PC-3 (cell line): Measurements from ENCODE around the gene RIMKLB. TPM values are rescaled to one million over a fixed set of nuclear protein-coding genes. Genes with fewer than 3 reads are reported as not detected.

ENCODE experiments used
- ATAC-seq: fragments of 200-7000 bp; cut with Tn5 transposase; 2 replicates; pipeline ENCODE4 v1.9.1; 2020; ENCODE audit warnings: mild to moderate bottlenecking, moderate library complexity
- BruUV-seq: library from RNA; stranded (reverse); fragments of 400-500 nt; replicated peaks from 2 replicates; lab custom pipeline; 2021; lab: Mats Ljungman, UMichigan
- CTCF ChIA-PET: fragments of 300-600 bp; sonication (Branson Sonifier 250); formaldehyde crosslinking; loops from one replicate; lab custom pipeline; 2022; ENCODE audit warnings: antibody characterized with exemption; lab: Charles Lee
- POLR2A ChIA-PET: fragments of 300-600 bp; sonication (Branson Sonifier 250); formaldehyde crosslinking; loops from one replicate; lab custom pipeline; 2022; ENCODE audit warnings: antibody characterized with exemption; ENCODE audit not compliant: unreplicated experiment; lab: Charles Lee
- DNase-seq: peaks from one replicate; pipeline ENCODE4 v3.0.0-alpha.2; 2015
- H2AFZ ChIP-seq: fragments of 300-600 bp; sonication (generic); 2 replicates; pipeline ENCODE4 v1.6.0; 2016; ENCODE audit warnings: antibody characterized with exemption, low read length
- H3F3A ChIP-seq: fragments of 300-600 bp; sonication (generic); one replicate; pipeline ENCODE4 v1.6.0; 2017; ENCODE audit warnings: antibody characterized with exemption, low read length, control low read depth, mild to moderate bottlenecking; ENCODE audit not compliant: unreplicated experiment
- H3K27ac ChIP-seq: fragments of 300-600 bp; sonication (generic); 2 replicates; pipeline ENCODE4 v1.5.1; 2016; ENCODE audit warnings: mild to moderate bottlenecking, low read length
- H3K27me3 ChIP-seq: fragments of 300-600 bp; sonication (generic); 2 replicates; pipeline ENCODE4 v1.6.1; 2016; ENCODE audit warnings: low read length, mixed read lengths
- H3K36me3 ChIP-seq: fragments of 300-600 bp; sonication (generic); 2 replicates; pipeline ENCODE4 v1.6.1; 2016; ENCODE audit warnings: low read depth, mixed run types, low read length, mixed read lengths
- H3K4me1 ChIP-seq: fragments of 300-600 bp; sonication (generic); 2 replicates; pipeline ENCODE4 v1.5.1; 2016; ENCODE audit warnings: low read length; ENCODE audit not compliant: insufficient read depth
- H3K4me2 ChIP-seq: fragments of 300-600 bp; sonication (generic); 2 replicates; pipeline ENCODE4 v1.6.0; 2016; ENCODE audit warnings: low read length
- H3K4me3 ChIP-seq: fragments of 300-600 bp; sonication (generic); 2 replicates; pipeline ENCODE4 v1.5.1; 2016; ENCODE audit warnings: mild to moderate bottlenecking, low read length, mixed read lengths
- H3K79me2 ChIP-seq: fragments of 300-600 bp; sonication (generic); 2 replicates; pipeline ENCODE4 v1.6.1; 2017; ENCODE audit warnings: low read length, mixed read lengths
- H3K9ac ChIP-seq: fragments of 300-600 bp; sonication (generic); 2 replicates; pipeline ENCODE4 v1.6.0; 2016; ENCODE audit warnings: mild to moderate bottlenecking, low read length
- H3K9me2 ChIP-seq: fragments of 300-600 bp; sonication (generic); replicated peaks from 2 replicates; pipeline ENCODE4 v1.6.1; 2016; ENCODE audit warnings: mixed run types, low read length, mixed read lengths
- H3K9me3 ChIP-seq: fragments of 300-600 bp; sonication (generic); 2 replicates; pipeline ENCODE4 v1.6.1; 2016; ENCODE audit warnings: low read length, mixed read lengths
- H4K20me1 ChIP-seq: fragments of 300-600 bp; sonication (generic); 2 replicates; pipeline ENCODE4 v1.6.1; 2016; ENCODE audit warnings: low read length, mixed read lengths
- EZH2 ChIP-seq: fragments of 300-600 bp; sonication (generic); IDR thresholded peaks from one replicate; pipeline ENCODE4 v1.6.1; 2017; ENCODE audit warnings: antibody characterized with exemption, mild to moderate bottlenecking, low read length; ENCODE audit not compliant: unreplicated experiment
- EZH2phosphoT487 ChIP-seq: fragments of 300-600 bp; sonication (generic); IDR thresholded peaks from 2 replicates; pipeline ENCODE4 v1.6.1; 2018; ENCODE audit warnings: mild to moderate bottlenecking, antibody characterized with exemption, low read length, borderline replicate concordance
- intact Hi-C: fragments of 100-400 bp; cut with micrococcal nuclease; formaldehyde crosslinking; loops from 2 replicates; pipeline ENCODE4 v1.9.0; 2023
- total RNA-seq: library from RNA; depleted of rRNA; stranded (reverse); fragments of >200 nt; gene quantifications from 2 replicates; pipeline ENCODE4 v1.2.3, GENCODE V29; 2014
- TF ChIP-seq, protein P1 (sequence below): fragments of 300-600 bp; sonication (generic); conservative IDR thresholded peaks from 2 replicates; pipeline ENCODE4 v1.5.1; 2017; ENCODE audit warnings: antibody characterized with exemption, low read depth, mild to moderate bottlenecking, low read length

RIMKLB gene
- total RNA-seq, 1 experiment from 2014 or later: 1.3 TPM

DNA sequence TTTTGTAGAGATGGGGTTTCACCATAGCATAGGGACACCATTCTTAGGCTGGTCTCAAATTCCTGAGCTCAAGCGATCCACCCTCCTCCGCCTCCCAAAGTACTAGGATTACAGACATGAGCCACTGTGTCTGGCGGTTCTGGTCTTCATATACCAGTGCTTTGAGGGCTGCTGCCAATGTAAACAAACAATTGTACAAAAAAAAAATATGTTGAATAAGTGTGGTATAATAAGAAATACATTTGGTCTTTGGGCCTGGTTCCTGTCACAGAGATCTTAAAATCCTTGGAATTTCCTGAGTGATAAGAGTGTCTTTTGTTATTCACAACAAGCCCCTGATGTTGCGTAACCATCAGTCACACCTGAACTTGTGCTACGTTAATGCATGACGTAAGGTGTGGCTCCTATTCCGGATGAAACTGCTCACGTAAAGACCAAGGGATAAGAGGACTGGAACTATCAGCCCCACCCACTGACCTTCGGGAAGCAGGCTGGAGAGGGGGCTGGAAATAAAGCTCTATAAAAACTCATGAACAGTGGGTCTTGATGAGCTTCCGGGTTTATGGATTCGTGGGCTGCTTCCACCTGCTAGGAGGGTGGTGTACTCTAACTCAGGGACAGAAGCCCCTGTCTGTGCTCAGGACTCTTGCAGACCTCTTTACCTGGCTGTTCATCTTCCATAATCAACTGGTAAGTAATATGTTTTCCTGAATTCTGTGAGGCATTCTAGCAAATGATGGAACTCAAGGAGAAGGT, 16.5 kb upstream of the RIMKLB start:
- Histone ChIP-seq H3K9ac (no peak overlapping the region), H3K79me2 (no peaks in the 10 kb centered on the region), H3K4me3 (no peak overlapping the region), H4K20me1 (no peaks in the 10 kb centered on the region), H3K4me2 (no peak overlapping the region), H3F3A (no peaks in the 10 kb centered on the region), H3K27me3 (no peaks in the 10 kb centered on the region), H2AFZ (no peak overlapping the region), H3K4me1 (no peaks in the 10 kb centered on the region), H3K36me3 (no peaks in the 10 kb centered on the region), H3K27ac (no peak overlapping the region), H3K9me3 (no peaks in the 10 kb centered on the region), H3K9me2 (no peaks in the 10 kb centered on the region)
- ChIA-PET POLR2A (no interaction called here), CTCF (no interaction called here)
- ATAC-seq (no peak), DNase-seq (no peak)
- TF ChIP-seq EZH2phosphoT487: no peak
- TF ChIP-seq EZH2: no peak
- TF ChIP-seq, protein P1, sequence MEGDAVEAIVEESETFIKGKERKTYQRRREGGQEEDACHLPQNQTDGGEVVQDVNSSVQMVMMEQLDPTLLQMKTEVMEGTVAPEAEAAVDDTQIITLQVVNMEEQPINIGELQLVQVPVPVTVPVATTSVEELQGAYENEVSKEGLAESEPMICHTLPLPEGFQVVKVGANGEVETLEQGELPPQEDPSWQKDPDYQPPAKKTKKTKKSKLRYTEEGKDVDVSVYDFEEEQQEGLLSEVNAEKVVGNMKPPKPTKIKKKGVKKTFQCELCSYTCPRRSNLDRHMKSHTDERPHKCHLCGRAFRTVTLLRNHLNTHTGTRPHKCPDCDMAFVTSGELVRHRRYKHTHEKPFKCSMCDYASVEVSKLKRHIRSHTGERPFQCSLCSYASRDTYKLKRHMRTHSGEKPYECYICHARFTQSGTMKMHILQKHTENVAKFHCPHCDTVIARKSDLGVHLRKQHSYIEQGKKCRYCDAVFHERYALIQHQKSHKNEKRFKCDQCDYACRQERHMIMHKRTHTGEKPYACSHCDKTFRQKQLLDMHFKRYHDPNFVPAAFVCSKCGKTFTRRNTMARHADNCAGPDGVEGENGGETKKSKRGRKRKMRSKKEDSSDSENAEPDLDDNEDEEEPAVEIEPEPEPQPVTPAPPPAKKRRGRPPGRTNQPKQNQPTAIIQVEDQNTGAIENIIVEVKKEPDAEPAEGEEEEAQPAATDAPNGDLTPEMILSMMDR: no peak
- intact Hi-C loops: loop anchor here (10.0 kb wide), 1 partner anchor 213 kb away; no protein-coding TSS in a partner anchor
- no TSS peak for BruUV-seq

GRCh38 chr12:8685051-8685450, 12.7 kb upstream of the RIMKLB start:
- Histone ChIP-seq H3K9me3 (no peaks in the 10 kb centered on the region), H3K4me3 (no peak overlapping the region), H3K4me2 (no peak overlapping the region), H3K9me2 (no peaks in the 10 kb centered on the region), H3K4me1 (no peaks in the 10 kb centered on the region), H3F3A (no peaks in the 10 kb centered on the region), H2AFZ (no peak overlapping the region), H4K20me1 (no peaks in the 10 kb centered on the region), H3K27ac (no peak overlapping the region), H3K9ac (no peak overlapping the region), H3K36me3 (no peaks in the 10 kb centered on the region), H3K79me2 (no peaks in the 10 kb centered on the region), H3K27me3 (0 out of 2 replicates have a peak, but pooled peaks cover 8% of the 10 kb centered on the region)
- intact Hi-C loops: loop anchor here (10.0 kb wide), 1 partner anchor 210 kb away; no protein-coding TSS in a partner anchor
- ATAC-seq (no peak), DNase-seq (no peak)
- BruUV-seq: no TSS peak
- TF ChIP-seq EZH2: no peak
- TF ChIP-seq, protein P1: no peak
- TF ChIP-seq EZH2phosphoT487: no peak
- CTCF ChIA-PET: no interaction called here
- POLR2A ChIA-PET: no interaction called here

- Histone ChIP-seq H3K9me3 (no peaks in the 10 kb centered on the region), H4K20me1 (no peaks in the 10 kb centered on the region), H3F3A (no peaks in the 10 kb centered on the region), H3K9ac (no peak overlapping the region), H3K4me1 (no peaks in the 10 kb centered on the region), H2AFZ (no peak overlapping the region), H3K4me3 (no peak overlapping the region), H3K36me3 (no peaks in the 10 kb centered on the region), H3K9me2 (no peaks in the 10 kb centered on the region), H3K27ac (no peak overlapping the region), H3K4me2 (no peak overlapping the region), H3K79me2 (no peaks in the 10 kb centered on the region), H3K27me3 (peaks cover 18% of the 10 kb centered on the region)
- peak; percentile 11 for DNase-seq
- intact Hi-C loops: loop anchor here (10.0 kb wide), 1 partner anchor 207 kb away; no protein-coding TSS in a partner anchor
- ATAC-seq: peak; percentile 46; the same call in 1 of the 2 replicates
- ChIA-PET CTCF (no interaction called here), POLR2A (no interaction called here)
- no TSS peak for BruUV-seq
- TF ChIP-seq EZH2 (no peak), EZH2phosphoT487 (no peak)
- TF ChIP-seq, protein P1: no peak
Measured at GRCh38 chr12:8687846-8688601, 9.8 kb upstream of the RIMKLB start.
